Measurements from ENCODE around the gene PRX. TPM values are rescaled to one million over a fixed set of nuclear protein-coding genes. Genes with fewer than 3 reads are reported as not detected.

The PRX gene
- total and polyA plus RNA-seq, 2 experiments from 2014 or later, result 0.54 to 3.8 TPM

DNA sequence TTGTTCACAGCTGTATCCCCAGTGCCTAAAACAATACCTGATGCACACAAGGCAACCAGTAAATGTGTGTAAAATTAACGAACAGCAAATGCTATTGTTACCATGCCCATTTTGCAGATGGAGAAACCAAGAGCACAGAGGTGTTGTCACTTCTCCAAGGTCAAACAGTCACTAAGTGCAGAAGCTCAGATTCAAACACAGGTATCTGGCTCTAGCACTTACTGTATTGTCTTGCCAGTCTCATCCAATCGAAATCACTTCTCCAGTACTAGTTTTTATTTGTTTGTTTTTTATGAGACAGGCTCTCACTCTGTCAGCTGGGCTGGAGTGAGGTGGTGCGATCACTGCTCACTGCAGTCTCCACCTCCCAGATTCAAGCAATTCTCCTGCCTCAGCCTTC is 51.0 kb downstream of the PRX start:
- TF ChIP-seq EZH2 (IDR thresholded peaks at IDR 0.05; ENCODE audit: insufficient read depth, poor library complexity, severe bottlenecking) (no peak), EZH2phosphoT487 (IDR thresholded peaks at IDR 0.05; ENCODE audit: insufficient read depth, low read depth) (no peak)
- Histone ChIP-seq H4K20me1 (ENCODE audit: insufficient read depth) (no peaks in the 10 kb centered on the region), H3F3A (ENCODE audit: insufficient read depth) (peaks cover under 1% of the 10 kb centered on the region; the same call in 1 of the 2 replicates), H3K4me1 (ENCODE audit: insufficient read depth) (peaks cover 4% of the 10 kb centered on the region; the same call in 1 of the 2 replicates), H3K27ac (no peak overlapping the region), H3K9me3 (ENCODE audit: low read depth) (no peaks in the 10 kb centered on the region), H3K27me3 (replicated peaks; ENCODE audit: insufficient read depth) (no peaks in the 10 kb centered on the region), H3K4me2 (ENCODE audit: unreplicated experiment) (no peak overlapping the region), H3K9me2 (ENCODE audit: insufficient read depth) (no peaks in the 10 kb centered on the region), H3K4me3 (no peak overlapping the region), H3K79me2 (ENCODE audit: insufficient read depth) (peaks cover 13% of the 10 kb centered on the region; the same call in 1 of the 2 replicates), H3K9ac (no peak overlapping the region), H2AFZ (no peak overlapping the region), H3K36me3 (ENCODE audit: low read depth) (no peaks in the 10 kb centered on the region; the same call in 1 of the 2 replicates)
- 52 to 66% methylated on average over 3 of the region's 3 CpGs for WGBS, 2 experiments (ENCODE audit: low coverage in 1 of 2, low lambda C conversion rate in 2 of 2, missing lambda C conversion rate in 2 of 2)
- in situ Hi-C loops (cut with MboI), result no loop called here
- DNase-seq, result no peak

GRCh38 chr19:40360708-40361241 is 52.4 kb downstream of the PRX start:
- H3K79me2 ChIP-seq (ENCODE audit: insufficient read depth), result peaks cover 21% of the 10 kb centered on the region
- H3K9me2 ChIP-seq (ENCODE audit: insufficient read depth), result no peaks in the 10 kb centered on the region
- H3K4me1 ChIP-seq (ENCODE audit: insufficient read depth), result peaks cover 4% of the 10 kb centered on the region; the same call in 1 of the 2 replicates
- H3K27me3 ChIP-seq (replicated peaks; ENCODE audit: insufficient read depth), result no peaks in the 10 kb centered on the region
- H3K4me3 ChIP-seq, result no peak overlapping the region
- WGBS, 2 experiments (ENCODE audit: low coverage in 1 of 2, low lambda C conversion rate in 2 of 2, missing lambda C conversion rate in 2 of 2), result 84 to 85% methylated on average over 12 of the region's 12 CpGs
- DNase-seq, result no peak
- H3K9ac ChIP-seq, result no peak overlapping the region
- in situ Hi-C loops (cut with MboI), result no loop called here
- no peaks in the 10 kb centered on the region; the same call in 1 of the 2 replicates for H3K36me3 ChIP-seq (ENCODE audit: low read depth)
- peaks cover 9% of the 10 kb centered on the region for H3F3A ChIP-seq (ENCODE audit: insufficient read depth)
- no peaks in the 10 kb centered on the region for H4K20me1 ChIP-seq (ENCODE audit: insufficient read depth)
- no peak overlapping the region for H2AFZ ChIP-seq
- H3K4me2 ChIP-seq (ENCODE audit: unreplicated experiment), result no peak overlapping the region
- H3K9me3 ChIP-seq (ENCODE audit: low read depth), result no peaks in the 10 kb centered on the region
- TF ChIP-seq EZH2 (IDR thresholded peaks at IDR 0.05; ENCODE audit: insufficient read depth, poor library complexity, severe bottlenecking) (no peak), EZH2phosphoT487 (IDR thresholded peaks at IDR 0.05; ENCODE audit: insufficient read depth, low read depth) (no peak)
- H3K27ac ChIP-seq, result no peak overlapping the region

DNA sequence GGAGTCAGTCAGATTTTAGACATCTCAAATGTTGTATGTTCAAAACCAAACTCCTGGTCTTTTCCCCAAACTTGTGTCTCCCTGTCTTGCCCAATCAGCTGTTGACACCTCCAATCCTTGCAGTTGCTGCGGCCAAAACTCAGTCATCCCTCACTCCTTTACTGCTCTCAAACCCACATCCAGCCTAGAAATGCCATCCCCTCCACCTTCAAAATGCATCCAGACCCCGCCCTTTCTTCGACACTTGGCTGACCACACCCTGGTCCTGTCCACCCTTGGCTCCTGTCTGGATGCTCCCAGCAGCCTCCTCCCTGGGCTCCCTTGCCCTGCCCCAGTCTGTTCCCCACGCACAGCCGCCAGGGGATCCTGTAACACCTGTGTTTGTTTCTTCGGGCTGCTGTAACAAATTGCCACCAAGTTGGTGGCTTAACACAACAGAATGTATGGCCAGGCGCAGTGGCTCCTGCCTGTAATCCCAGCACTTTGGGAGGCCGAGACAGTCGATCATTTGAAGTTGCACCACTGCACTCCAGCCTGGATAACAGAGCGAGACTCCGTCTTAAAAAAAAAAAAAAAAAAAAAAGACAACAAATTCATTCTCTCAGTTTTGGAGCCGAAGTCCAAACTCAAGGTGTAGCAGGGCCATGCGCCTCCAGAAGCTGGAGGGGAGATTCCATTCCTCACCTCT is 53.0 kb downstream of the PRX start:
- H3K27ac ChIP-seq, result no peak overlapping the region
- TF ChIP-seq EZH2 (IDR thresholded peaks at IDR 0.05; ENCODE audit: insufficient read depth, poor library complexity, severe bottlenecking), result no peak
- TF ChIP-seq EZH2phosphoT487 (IDR thresholded peaks at IDR 0.05; ENCODE audit: insufficient read depth, low read depth), result no peak
- no peaks in the 10 kb centered on the region for H3K9me2 ChIP-seq (ENCODE audit: insufficient read depth)
- in situ Hi-C loops (cut with MboI), result no loop called here
- no peaks in the 10 kb centered on the region for H3K9me3 ChIP-seq (ENCODE audit: low read depth)
- no peaks in the 10 kb centered on the region for H3K27me3 ChIP-seq (replicated peaks; ENCODE audit: insufficient read depth)
- peaks cover 4% of the 10 kb centered on the region; the same call in 1 of the 2 replicates for H3K4me1 ChIP-seq (ENCODE audit: insufficient read depth)
- WGBS, 2 experiments (ENCODE audit: low coverage in 1 of 2, low lambda C conversion rate in 2 of 2, missing lambda C conversion rate in 2 of 2), result 89% methylated on average over 13 of the region's 13 CpGs
- no peak overlapping the region for H3K4me3 ChIP-seq
- H3K36me3 ChIP-seq (ENCODE audit: low read depth), result no peaks in the 10 kb centered on the region; the same call in 1 of the 2 replicates
- no peak overlapping the region for H2AFZ ChIP-seq
- H3K79me2 ChIP-seq (ENCODE audit: insufficient read depth), result peaks cover 26% of the 10 kb centered on the region
- H3K9ac ChIP-seq, result no peak overlapping the region
- H4K20me1 ChIP-seq (ENCODE audit: insufficient read depth), result no peaks in the 10 kb centered on the region
- peaks cover 9% of the 10 kb centered on the region for H3F3A ChIP-seq (ENCODE audit: insufficient read depth)
- no peak for DNase-seq
- H3K4me2 ChIP-seq (ENCODE audit: unreplicated experiment), result no peak overlapping the region

GRCh38 chr19:40358773-40359172 is 54.4 kb downstream of the PRX start:
- WGBS, 2 experiments (ENCODE audit: low coverage in 1 of 2, low lambda C conversion rate in 2 of 2, missing lambda C conversion rate in 2 of 2), result 96 to 100% methylated on average over 5 of the region's 5 CpGs
- H3K36me3 ChIP-seq (ENCODE audit: low read depth), result no peaks in the 10 kb centered on the region; the same call in 1 of the 2 replicates
- no peaks in the 10 kb centered on the region for H3K9me2 ChIP-seq (ENCODE audit: insufficient read depth)
- H3K27ac ChIP-seq, result no peak overlapping the region
- H3K4me2 ChIP-seq (ENCODE audit: unreplicated experiment), result no peak overlapping the region
- H3K27me3 ChIP-seq (replicated peaks; ENCODE audit: insufficient read depth), result no peaks in the 10 kb centered on the region
- TF ChIP-seq EZH2phosphoT487 (IDR thresholded peaks at IDR 0.05; ENCODE audit: insufficient read depth, low read depth) (no peak), EZH2 (IDR thresholded peaks at IDR 0.05; ENCODE audit: insufficient read depth, poor library complexity, severe bottlenecking) (no peak)
- no peaks in the 10 kb centered on the region for H3K9me3 ChIP-seq (ENCODE audit: low read depth)
- no peak for DNase-seq
- in situ Hi-C loops (cut with MboI), result no loop called here
- H3K79me2 ChIP-seq (ENCODE audit: insufficient read depth), result peaks cover 37% of the 10 kb centered on the region
- H4K20me1 ChIP-seq (ENCODE audit: insufficient read depth), result no peaks in the 10 kb centered on the region
- H3F3A ChIP-seq (ENCODE audit: insufficient read depth), result peaks cover 9% of the 10 kb centered on the region
- no peak overlapping the region for H3K4me3 ChIP-seq
- H3K4me1 ChIP-seq (ENCODE audit: insufficient read depth), result peaks cover 4% of the 10 kb centered on the region; the same call in 1 of the 2 replicates
- no peak overlapping the region for H2AFZ ChIP-seq
- no peak overlapping the region for H3K9ac ChIP-seq
